GM18868 (cell line): ENCODE results near the gene RNU1-4.
"Not testable (repeated sequence)": the region's sequence is repeated elsewhere in the genome, so short reads cannot be mapped to it uniquely, and the experiment has no call there.

ENCODE experiments used
- ATAC-seq: cut with Tn5 transposase; IDR thresholded peaks from one replicate; pipeline ENCODE4 v1.9.1; 2021; ENCODE audit warnings: mild to moderate bottlenecking, moderate library complexity; ENCODE audit not compliant: unreplicated experiment

RNU1-4 gene

GRCh38 chr1:16707130-16708093 is 32.9 kb upstream of the RNU1-4 start:
- not testable (repeated sequence) for ATAC-seq

DNA sequence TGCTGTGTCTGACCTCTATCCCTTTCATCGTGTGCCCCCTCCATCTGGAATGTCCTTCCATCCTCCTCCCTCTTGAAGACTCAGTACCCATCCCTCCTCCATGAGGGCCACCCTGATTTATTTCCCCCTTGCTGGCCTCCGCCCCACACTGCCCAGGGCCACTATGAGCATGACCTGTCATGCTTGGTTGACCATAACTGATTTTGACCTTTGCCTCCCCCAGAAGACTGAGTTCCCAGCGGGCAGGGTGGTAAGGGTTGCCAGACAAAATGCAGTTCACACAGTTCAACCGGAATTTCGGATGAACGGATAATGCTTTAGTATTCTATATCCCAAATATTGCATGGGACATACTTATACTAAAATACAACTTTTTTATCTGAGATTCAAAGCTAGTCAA is 31.6 kb upstream of the RNU1-4 start:
- not testable (repeated sequence) for ATAC-seq

DNA sequence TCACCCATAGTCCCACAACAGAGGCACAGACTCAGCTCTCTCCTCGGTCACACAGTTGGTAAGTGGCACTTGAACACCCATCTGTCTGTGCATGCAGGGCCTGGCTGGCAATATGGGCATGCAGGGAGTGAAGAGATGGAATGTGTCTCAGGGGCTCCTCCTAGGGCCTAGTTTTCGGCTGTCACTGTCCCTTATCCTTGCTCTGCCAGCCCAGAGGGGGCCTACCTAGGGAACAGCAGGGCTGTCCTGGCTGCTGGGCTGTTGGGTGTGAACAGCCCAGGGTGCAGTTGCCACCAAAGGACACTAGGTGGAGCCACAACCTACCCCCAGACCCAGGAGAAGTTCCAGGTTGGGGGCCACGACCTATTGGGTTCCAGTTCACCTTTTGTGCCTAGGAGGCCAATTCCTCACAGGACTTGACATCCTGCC is 30.6 kb upstream of the RNU1-4 start:
- peak; percentile 56 for ATAC-seq

DNA sequence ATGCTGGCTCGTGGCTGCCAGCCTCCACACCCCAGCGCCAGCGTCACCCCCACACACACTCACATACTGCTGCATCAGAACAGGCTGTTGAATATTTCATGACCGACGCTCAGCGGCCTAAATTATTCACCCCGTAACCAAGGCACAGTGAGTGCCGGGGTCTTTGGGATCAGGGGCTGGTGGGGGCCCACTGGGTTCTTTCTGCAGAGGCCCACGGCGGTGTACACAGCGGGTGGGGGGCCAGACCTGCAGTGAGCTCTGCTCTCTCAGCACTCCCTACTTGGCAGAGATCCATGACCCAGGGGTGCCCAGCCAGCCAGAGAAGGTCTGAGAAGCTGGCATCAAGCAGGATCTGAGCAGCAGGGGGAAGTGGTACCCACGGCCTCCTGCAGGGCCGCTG is 29.7 kb upstream of the RNU1-4 start:
- not testable (repeated sequence) for ATAC-seq

DNA sequence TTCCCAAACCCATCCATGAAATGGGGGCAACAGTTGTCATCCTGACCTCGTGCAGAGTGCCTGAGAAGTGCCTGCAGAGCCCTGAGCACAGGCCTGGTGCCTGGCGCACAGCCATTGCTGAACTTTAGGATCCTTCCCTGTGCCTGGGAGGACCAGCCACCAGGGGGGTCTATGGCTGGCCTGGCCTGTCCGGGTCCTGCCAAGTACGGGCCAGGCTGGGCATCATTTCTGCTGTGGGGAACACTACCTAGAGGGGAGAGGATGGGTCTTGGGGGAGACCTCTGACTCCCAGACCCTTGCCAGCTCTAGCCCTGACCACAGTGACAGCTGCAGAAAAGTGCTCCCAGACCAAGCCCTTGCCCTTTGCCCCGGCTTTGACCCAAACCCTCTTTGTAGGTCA is 28.2 kb upstream of the RNU1-4 start:
- ATAC-seq: not testable (repeated sequence)

- not testable (repeated sequence) for ATAC-seq
These were observed 27.7 kb upstream of the RNU1-4 start for GRCh38 chr1:16712582-16712981.

DNA sequence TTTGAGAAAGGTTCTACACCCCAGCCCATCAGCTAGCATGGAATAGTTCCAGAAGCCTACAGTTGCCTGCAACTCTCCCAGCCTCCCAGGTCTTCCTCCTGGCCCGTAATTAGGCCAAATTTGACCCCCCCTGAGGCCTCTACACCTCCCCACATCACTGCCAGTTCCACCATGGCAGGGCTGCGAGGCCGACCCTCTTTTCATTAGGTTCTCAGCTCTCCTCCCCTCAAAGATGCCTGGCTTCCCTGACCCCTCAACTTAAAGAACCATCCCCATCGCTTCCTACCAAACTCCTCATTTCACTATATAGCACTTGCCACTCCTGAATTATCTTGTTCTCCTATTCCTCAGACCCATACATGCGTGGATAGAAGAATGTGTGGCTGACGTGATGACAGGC is 27.3 kb upstream of the RNU1-4 start:
- not testable (repeated sequence) for ATAC-seq

GRCh38 chr1:16713480-16713879 is 26.8 kb upstream of the RNU1-4 start:
- not testable (repeated sequence) for ATAC-seq

DNA sequence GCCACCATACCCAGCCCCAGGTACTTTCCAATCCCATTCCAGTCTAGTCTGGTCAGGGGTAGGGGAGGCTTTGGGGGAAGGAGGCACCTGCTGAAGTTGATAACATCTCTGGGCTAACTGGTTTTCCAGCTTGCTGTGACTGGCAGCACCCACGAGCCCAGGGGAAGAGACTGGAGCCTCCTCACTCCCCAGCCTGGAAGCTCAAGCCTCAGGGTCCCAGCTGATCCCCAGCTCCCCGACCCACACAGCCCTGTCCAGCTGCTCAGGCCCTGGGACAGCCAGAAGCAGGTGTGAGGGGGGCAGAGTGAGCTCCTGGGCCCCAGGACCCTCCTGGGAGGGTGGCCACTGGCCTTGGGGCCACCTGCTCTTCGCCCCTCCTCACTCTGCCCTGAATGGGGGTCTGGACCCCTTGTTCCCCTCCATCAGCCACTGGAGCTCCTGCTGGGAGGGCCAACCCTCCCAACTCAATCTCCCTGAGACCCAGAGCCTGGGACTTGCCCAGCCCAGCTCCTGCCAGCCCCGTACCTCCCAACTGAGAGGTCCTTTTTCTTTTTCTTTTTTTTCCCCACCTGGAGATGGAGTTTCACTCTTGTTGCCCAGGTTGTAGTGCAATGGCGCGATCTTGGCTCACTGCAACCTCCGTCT is 23.5 kb upstream of the RNU1-4 start:
- ATAC-seq: no peak

DNA sequence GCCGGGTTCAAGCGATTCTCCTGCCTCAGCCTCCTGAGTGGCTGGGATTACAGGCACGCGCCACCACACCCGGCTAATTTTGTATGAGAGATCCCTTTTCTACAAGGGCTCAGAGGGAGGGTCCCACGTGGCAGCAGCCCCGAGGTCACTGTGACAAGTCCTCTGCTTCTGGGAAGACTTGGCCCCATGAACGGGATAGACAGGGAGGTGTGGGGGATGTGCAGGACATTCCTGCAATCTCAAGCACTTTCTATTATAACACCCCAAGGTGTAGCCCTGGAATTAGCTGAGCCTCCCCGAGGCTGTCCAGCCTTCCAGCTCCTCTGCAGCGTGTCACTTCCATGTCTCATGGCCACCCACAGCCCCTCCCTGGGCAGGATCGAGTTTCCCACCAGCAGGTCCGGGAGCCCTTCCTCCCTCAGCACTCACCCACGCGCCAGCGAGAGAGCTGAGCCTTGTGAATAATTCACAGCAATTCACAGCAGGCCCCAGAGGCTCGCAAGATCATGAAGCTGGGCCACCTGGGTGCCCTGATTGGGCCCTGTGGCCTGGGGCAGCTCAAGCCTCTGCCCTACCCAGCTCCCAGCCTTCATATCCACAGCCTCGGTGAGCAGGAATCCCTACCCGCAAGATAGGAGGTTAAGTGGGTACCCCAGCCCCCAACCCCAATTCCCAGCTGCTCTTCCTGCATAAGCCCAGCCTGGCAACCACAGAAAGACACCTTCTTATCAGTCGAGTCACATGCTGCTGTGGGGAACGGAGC is 22.8 kb upstream of the RNU1-4 start:
- no peak for ATAC-seq

GRCh38 chr1:16718099-16718907 is 22.0 kb upstream of the RNU1-4 start:
- ATAC-seq: not testable (repeated sequence)

- ATAC-seq: no peak
These were observed 21.3 kb upstream of the RNU1-4 start for GRCh38 chr1:16718908-16719533.

DNA sequence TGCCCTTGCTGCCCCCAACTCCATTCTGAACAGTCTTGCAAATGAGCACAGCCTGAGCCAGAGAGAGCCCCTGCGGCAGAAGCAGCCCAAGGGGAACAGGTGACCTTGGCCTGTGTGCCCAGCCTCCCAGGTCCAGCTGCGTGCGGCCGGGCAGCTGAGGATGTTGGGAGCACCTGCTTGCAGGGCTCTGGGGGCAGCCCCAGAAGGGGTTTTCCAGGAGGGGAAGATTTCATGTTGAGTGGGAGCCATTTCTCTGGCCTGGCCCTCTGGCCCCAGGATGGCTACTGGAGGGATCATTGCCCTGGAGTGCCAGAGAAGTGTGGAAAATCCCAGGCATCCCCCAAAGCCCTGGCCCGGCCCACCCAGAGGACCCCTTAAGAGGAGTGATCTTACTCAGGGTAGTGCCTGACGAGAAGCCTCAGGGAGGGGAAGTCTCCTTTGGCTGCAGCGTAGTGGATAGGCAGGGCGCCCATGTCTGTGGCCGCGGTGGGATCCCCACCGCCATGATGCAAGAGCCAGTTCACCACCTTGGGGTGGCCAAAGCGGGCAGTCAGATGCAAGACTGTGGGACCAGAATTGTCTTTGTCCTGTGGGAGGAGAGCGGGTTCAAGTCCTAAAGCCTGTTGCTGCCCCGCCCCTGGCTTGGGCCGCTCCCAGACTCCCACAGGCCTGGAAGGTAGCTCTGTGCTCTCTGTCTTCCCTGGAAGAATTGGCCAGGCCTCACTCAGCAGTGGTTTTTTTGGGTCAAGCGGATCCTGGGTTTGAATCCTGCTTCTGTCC is 20.6 kb upstream of the RNU1-4 start:
- no peak for ATAC-seq

DNA sequence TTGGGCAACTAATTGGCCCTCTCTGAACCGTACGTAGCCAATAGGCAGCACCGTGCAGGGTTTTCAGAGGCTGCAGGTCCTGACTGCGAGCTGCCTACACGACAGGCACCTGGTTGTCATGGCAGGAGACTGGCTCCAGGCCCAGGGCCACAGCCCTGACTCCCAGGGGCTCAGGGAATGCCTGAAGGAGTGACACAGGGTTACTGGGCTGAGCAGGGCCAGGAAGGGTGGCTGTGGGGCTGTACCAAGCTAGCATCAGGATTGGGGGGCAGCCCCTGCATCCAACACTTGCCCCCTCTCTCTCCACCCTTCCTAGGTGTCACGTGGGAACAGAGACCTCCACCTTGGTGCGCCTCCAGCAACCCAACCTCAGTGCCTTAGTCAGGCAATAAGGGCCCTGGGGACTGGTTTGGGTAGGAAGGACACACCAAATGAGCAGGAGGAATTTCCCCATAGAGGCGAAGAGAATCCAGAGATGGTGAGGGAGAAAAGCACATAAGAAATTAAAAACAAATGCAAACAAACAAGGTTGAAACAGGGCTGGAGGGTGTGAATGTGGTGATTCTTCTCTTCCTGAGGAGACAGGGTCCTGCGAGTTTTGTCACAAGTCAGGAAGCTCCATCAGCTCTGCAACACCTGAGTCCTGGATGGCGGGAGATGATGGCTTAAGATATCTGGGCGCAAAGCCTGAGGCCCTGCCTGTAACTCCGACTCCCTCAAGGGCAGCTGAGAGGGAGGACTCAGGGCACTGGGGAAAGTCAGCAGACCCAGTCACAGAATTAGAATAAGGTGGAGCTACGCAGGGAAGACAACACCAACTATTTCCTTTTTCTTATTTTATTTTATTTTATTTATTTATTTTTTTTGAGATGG is 19.7 kb upstream of the RNU1-4 start:
- no peak for ATAC-seq

DNA sequence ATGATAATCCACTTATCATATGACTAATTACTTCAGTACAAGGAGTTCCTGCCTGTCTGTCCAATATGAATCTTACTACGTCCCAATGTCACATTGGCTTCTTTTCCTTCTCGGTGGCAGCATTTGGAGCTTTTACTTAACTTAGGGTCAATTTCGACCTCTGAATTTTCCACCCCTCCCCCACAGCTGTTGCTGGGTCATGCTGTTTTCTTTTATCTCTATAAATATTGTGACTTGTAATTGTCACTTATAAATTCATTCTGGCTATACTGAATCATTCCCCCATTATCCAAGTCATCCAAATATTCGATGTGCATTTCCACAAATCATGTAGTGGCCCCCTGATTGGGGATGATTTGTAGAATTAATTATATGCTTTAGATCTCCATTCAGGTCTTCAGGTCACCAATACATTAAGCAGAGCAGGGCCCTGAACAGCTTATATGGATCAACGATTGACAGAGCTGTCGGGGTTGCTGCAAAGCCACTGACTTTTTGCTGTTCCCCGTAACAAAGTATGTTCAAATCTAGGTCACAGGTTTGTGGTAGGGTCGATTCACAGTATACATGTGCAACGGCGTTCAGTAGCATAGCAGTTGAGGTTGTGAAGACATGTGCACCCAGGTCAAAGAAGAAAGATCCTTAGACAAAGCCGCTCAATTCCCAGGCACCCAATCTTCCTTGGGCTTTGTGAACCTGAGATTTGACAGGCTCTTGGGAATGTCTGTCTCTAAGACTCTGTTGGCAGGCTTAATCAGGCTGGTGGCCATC is 18.3 kb upstream of the RNU1-4 start:
- ATAC-seq: no peak

- no peak for ATAC-seq
These were observed 15.4 kb upstream of the RNU1-4 start for GRCh38 chr1:16724718-16725438.
